Activated CD4-positive, alpha-beta T cell treated with anti-CD3 and anti-CD28 coated beads for 1 hour (primary cell): ENCODE data around the gene HDGFL1.

Experiments used
- DNase-seq: peaks from one replicate; pipeline ENCODE4 v3.0.0-alpha.2; 2020

Gene HDGFL1

GRCh38 chr6:22569281-22570184 is at the start of gene HDGFL1:
Gene HDGFL1 (plus strand): TSS chr6:22569566. CDS start chr6:22569576, 10 bp downstream.
- DNase-seq, result no peak

GRCh38 chr6:22521035-22521434 is 48.3 kb upstream of the HDGFL1 start:
- DNase-seq, result no peak

- no peak for DNase-seq
Observed at GRCh38 chr6:22526736-22527135, 42.6 kb upstream of the HDGFL1 start.

- no peak for DNase-seq
Observed at GRCh38 chr6:22529866-22530265, 39.5 kb upstream of the HDGFL1 start.

- no peak for DNase-seq
Observed at GRCh38 chr6:22530506-22530905, 38.9 kb upstream of the HDGFL1 start.

- no peak for DNase-seq
Observed at GRCh38 chr6:22536122-22536521, 33.2 kb upstream of the HDGFL1 start.

GRCh38 chr6:22544476-22544875 is 24.9 kb upstream of the HDGFL1 start:
- DNase-seq, result no peak

- DNase-seq, result no peak
Observed at GRCh38 chr6:22545051-22545450, 24.3 kb upstream of the HDGFL1 start.

GRCh38 chr6:22546236-22546635 is 23.1 kb upstream of the HDGFL1 start:
- no peak for DNase-seq

GRCh38 chr6:22550971-22551670 is 18.2 kb upstream of the HDGFL1 start:
- DNase-seq, result no peak

GRCh38 chr6:22556266-22556665 is 13.1 kb upstream of the HDGFL1 start:
- no peak for DNase-seq

- no peak for DNase-seq
Observed at GRCh38 chr6:22557007-22557406, 12.4 kb upstream of the HDGFL1 start.

GRCh38 chr6:22558288-22558882 is 11.0 kb upstream of the HDGFL1 start:
- DNase-seq, result no peak

- DNase-seq, result no peak
Observed at GRCh38 chr6:22568854-22569253, 512 bp upstream of the HDGFL1 start.

- DNase-seq, result no peak
Observed at GRCh38 chr6:22570185-22570551, 802 bp downstream of the HDGFL1 start.

- DNase-seq, result no peak
Observed at GRCh38 chr6:22575190-22575589, 5.8 kb downstream of the HDGFL1 start.

- DNase-seq, result no peak
Observed at GRCh38 chr6:22579439-22579838, 10.1 kb downstream of the HDGFL1 start.

- DNase-seq, result no peak
Observed at GRCh38 chr6:22580337-22580736, 11.0 kb downstream of the HDGFL1 start.

- DNase-seq, result no peak
Observed at GRCh38 chr6:22582417-22583205, 13.2 kb downstream of the HDGFL1 start.

GRCh38 chr6:22583230-22583629 is 13.9 kb downstream of the HDGFL1 start:
- DNase-seq, result no peak

- DNase-seq, result no peak
Observed at GRCh38 chr6:22583927-22584326, 14.6 kb downstream of the HDGFL1 start.

GRCh38 chr6:22589118-22589517 is 19.8 kb downstream of the HDGFL1 start:
- DNase-seq, result no peak

- no peak for DNase-seq
Observed at GRCh38 chr6:22590423-22590822, 21.1 kb downstream of the HDGFL1 start.
